GM19438 (cell line): Measurements from ENCODE around the gene LGR5.
A peak's percentile ranks its signal among the peaks of the same experiment; 100 is the strongest.

Experiments used
- ATAC-seq: cut with Tn5 transposase; IDR thresholded peaks from one replicate; pipeline ENCODE4 v1.9.1; 2021; ENCODE audit warnings: low read depth; ENCODE audit not compliant: unreplicated experiment

Gene LGR5

DNA sequence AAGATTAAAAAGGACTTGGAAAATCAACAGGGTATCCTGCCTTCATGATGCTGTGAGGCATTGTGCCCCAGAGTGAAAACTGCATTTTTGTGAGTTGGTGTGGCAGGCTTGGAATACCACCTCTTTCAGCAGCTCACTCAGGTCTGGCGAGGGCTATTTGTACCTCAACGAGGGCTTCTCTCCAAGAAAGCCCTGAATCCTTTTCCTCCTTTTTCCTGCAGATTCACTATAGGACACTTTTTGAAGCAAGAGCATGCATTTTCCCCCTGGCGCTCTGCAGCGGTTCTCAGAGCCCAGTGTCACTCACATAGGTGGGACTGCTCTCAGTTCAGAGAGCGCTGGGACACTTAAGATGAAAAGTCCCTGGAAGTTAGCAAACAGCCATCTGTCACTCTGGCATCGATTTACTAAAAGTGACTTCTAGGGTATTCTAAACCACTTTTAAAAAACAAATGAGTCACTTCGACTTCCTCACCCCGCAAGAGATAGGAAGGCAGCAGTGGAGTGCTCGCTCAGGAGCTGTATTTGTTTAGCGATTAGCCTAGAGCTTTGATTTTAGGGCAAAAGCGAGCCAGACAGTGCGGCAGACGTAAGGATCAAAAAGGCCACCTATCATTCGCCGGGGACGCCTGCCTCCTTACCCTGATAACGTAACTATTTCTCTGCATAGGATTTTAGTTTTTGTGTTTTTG, 782 bp upstream of the LGR5 start:
- ATAC-seq = no peak

DNA sequence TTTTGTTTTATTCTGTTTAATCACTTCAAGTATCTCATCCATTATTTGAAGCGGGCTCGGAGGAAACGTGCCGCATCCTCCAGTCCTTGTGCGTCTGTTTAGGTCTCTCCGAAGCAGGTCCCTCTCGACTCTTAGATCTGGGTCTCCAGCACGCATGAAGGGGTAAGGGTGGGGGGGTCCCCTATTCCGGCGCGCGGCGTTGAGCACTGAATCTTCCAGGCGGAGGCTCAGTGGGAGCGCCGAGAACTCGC, 311 bp upstream of the LGR5 start:
- ATAC-seq = no peak

DNA sequence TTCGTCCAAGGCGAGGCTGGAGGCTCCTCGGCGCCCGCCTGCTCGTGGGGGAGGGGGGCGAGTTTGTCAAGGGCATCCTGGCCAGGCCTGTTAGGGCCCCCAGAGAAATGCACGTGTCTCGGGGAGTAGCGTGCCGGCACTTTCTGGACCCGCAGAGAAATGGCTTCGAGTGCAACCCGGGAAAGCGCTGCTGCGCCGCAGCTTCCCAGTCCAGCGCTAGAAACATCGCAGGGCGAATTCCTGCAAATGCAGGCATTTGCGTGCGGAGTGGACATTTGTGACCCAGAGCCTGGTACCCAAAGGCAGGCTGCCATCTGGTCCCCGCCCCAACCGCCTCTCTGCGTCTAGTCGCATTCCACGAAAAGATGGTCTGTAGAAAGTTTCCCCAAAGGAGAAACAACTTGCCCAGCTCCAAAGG, 756 bp downstream of the LGR5 start:
- no peak for ATAC-seq

DNA sequence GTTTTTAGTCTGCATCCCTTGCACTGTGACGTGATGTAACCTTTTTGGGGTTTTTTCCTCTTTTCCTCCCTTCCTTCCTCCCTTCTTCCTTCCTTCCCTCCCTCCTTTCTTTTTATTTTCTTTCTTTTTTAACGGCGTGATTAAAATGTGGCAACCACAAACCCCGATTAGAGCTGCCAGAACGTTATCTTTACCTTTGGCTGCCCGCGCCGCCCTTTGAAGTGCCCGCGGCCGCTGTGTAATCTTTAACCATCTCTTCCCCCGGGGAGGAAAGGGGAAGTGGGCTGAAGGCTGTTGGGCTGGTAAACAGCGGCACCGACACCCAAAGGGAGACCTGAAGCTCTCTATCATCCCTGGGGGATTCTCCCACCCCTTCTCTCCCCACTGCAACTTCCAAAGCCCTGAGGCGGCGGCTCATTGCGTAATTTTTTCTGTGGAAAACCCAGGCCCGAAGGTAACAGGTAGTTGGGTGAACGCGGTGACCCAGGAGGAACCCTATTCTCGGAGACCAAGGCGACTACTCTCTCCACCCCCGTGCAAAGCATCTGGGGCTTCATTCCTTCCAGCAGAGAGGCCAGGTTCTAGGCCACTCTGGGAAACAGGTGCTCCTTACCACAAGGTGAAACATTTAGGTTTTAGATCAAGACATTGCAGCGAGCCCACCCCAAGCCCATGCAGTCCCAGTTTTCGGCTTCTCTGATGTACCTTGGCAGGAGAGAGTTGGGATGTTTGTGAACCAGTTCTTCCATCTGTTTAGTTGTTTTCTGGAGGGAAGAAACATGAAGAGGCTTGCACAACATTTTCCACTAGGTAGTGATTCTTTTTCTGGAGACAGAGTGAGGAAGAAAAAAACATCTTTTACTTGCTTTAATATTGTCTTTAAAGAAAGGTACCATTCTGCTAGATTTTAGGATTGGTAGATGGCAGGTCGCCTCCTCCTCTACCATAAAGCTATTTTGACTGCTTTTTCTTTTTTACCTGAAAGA, 1.5 kb downstream of the LGR5 start:
- ATAC-seq = peak; percentile 67

DNA sequence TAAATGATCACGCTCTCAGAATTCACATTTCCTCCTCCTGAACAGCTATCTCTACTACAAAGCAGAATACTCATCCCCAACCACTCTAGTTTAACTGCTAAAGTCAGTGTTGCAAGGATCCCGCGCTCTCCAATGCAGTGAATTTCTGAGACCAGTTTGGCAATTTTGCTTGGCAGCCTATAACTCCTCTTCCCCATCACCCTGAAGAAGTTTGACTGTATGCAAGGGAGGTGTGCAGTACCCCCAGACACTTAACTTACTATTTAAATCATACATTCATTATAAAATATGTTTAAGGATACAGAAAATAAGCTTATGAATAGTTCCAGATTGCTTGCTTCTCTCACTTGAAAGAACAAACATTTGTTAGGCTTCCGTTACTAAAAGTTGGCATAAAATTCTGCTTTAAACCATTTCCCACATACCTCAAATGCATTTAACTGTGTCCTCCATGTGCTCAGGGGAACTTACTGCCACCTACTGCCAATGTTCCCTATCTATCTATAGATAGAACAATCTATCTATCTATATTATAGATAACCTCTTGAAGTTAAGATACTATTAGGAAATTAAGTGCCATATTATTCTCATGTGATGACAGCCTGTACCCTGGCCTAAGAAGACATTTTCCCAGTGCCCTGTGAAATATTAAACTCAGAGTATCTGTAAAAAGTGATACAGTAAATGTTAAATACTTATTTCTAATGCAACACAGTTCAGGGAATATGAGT, 2.4 kb downstream of the LGR5 start:
- no peak for ATAC-seq

DNA sequence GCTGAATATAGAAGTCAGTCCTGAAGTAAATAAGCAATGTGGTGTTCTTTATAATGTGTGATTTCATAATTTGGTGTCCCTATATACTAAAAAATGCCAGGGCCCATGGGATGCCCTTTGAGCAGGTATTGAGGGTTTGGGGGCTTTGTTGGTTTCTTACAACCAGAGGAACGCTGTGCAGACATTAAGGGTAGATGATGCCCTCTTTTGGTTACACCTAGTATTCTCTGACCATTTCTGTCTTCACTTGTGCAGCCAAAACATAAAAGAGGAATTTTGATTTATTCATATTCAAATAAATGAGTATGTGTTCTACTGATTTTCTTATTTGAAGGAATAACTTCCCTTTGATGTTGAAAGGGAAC, 3.0 kb downstream of the LGR5 start:
- no peak for ATAC-seq

DNA sequence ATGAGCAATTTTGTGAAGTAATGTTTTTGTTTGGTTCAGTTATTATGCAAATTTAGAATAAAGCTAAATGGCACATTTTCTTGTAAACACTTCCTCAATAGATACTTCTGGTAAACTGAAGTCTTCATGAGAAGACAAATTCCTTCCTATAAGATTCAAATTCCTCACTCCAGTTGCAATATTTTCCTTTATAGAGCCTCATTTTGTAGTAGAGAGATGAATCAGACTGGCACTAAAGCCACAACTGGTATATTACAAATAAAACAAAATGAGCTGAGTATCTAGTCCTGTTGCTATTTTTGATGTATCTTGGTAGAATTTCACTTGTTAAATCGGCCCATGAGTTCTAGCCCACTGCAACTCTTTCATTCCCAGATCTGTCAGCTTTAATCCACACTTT, 5.5 kb downstream of the LGR5 start:
- no peak for ATAC-seq

DNA sequence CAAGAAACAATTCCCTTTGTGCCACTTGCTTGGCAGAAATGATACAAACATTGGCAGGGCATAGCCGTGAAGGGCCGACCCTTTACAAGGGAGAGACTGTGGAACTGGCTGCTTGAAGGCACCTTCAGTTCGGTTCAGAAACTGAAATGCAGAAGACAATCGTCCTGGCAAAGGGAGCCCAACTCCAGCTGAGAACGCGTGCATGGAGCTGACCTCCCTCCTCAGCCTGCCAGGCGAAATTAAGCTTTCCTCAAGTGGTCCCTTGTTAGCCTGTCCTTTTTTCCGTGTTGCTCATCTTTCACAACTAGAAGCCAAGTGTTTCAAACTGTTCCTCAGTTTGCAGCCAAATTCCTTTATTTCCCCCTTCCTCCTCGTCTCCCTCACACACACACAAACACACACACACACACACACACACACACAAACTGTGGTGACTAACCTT, 8.1 kb downstream of the LGR5 start:
- no peak for ATAC-seq

DNA sequence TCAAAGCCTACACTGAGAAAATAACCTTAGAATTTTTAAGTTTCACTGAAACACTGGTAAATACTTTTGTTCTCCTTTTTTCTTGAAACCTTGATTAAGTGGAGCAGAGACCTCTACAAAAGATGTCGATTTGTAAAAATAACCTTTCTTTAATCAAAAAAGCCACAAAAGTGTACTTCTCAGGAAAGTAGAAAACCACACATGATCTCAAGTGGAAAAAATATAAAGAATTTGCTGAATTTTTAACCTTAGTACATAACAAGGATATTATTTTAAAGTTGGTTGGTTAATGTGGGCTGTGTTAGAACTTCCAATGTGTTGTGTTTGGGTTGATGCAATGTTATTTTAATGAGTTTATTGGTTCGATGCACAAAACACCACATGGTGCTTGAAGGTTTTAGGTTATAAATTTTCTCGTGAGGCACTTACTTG, 8.6 kb downstream of the LGR5 start:
- ATAC-seq = no peak

DNA sequence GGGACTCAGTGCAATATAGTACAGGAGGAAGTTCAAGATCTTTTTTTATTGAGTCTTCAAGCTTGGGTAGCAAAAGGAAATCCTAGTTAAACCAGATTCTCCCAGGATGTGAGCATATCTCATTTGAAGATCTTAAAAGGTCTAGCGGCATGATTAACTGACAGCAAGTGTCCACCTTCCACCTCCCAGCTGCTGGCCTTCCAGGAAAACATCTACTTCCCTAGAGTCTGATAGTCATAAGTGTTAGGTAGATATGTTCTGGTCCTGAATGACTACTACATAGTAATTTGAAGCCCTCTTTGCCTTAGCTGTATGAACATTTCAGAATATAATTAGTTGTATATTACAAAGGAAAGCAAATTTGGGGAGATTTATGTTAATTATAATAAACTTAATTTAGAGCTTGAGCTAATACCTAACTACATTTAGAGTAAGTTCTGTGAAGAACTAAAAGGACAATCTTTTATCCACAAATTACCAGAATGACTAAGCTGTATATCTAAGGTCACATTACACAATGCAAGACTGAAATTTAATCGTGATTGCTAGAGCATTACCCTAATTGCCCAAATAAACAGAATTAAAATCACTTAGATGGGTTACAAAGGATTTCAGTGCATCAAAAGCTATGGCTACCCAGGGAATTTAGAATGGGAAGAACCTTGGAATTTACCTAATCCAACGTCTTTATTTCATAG, 9.9 kb downstream of the LGR5 start:
- no peak for ATAC-seq

DNA sequence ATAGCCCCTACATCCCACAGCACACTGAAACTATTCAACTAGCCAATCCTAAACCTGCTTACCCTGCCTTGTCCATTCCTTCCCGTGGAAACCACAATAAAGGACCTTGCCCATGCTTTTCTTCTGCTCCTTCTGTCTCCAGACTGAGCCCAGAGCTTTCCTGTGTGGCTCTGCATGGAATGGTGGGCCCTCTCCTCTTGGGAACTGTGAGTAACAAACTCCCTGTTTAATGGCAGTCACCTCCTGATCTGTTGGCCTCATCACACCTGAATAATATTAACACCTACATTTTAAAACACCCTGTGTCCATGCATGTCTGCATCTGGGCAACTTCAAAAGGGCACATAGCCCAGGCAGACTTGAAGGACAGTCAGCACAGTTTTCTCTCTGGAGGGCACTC, 12.4 kb downstream of the LGR5 start:
- no peak for ATAC-seq

DNA sequence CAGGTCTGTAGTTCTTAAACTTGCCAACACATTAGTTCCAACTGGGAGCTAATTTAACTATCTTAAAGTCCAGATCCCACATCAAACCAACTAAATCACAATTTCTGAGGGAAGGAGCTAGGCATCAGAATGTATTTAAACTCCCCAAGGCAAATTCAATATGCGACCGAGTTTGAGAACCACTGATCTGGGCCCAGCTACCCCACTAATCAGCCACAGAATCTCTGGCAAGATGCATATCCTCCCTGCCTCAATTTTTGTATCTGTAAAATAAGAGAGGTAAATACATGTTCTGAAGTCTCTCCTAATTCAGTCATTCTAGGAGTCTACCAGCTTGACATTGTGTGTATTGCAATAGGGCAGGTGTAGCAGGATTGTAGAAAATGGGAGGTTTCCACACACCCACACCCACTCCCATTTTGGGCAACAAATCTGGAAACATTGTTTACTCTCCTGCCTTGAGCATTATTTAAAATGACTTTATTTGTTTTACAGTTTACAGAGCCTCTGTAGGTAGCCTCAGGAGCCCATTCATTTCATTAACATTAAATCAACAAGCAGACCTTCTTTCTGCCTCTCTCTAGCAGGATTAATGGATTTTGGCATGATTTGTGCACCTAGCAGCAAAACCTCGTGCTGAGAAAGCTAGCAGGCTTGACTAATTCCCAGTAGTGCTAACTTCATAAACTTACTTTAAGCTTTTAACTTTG, 15.6 kb downstream of the LGR5 start:
- no peak for ATAC-seq

DNA sequence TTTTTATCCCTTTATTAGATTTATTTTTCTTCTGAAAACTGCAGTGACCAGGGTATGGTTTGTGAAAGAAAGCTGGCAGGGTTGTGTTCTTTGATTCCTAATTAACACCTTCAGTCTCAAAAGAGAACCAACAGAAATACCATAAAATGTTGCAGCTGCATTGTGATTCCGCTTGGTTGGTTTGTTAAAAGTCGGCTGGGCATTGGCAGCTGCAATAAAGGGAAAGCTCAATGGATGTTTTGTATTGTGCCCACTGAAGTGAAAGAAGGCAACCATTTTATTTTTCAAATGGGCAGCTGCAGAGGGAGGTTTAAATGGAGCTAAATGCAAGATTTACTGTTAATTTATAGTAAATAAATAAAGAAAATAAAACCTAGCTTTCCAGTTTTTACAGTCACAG, 16.7 kb downstream of the LGR5 start:
- ATAC-seq = no peak

DNA sequence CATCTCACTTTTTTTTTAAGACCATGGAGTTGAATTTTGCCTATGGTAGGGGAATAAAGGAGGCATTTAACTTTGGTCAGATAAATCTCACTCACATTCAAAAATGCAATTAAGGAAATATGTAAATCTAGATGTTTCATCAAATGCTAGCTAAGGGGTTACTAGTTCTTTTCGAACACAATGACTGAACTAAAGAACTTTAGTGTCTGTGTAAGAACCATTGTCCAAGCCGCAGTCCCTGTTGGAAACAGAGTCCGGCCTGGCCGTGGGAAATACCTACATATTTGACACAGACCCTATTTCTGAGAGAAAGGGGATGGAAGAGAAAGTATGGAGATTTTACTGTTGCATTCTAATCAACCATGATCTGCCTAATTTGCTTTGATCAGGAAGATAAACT, 17.4 kb downstream of the LGR5 start:
- no peak for ATAC-seq

DNA sequence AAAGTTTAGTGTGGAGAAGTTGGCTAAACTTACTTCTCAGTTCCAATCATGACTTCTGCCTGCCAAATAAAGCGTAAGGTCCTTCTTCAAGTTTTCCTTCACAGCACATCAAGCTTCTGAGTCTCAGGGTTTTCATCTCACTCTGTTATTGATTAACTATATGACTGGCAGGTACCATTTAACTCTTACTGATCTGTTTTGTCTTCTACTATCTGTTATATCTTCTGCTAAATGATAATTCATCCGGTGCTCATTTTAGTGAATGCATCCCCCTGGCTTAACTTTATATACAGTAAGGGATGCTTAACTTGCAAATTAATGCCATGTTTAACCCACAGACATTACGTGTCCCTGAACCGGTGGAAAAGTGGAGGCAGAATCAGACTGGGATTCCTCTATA, 20.7 kb downstream of the LGR5 start:
- no peak for ATAC-seq

DNA sequence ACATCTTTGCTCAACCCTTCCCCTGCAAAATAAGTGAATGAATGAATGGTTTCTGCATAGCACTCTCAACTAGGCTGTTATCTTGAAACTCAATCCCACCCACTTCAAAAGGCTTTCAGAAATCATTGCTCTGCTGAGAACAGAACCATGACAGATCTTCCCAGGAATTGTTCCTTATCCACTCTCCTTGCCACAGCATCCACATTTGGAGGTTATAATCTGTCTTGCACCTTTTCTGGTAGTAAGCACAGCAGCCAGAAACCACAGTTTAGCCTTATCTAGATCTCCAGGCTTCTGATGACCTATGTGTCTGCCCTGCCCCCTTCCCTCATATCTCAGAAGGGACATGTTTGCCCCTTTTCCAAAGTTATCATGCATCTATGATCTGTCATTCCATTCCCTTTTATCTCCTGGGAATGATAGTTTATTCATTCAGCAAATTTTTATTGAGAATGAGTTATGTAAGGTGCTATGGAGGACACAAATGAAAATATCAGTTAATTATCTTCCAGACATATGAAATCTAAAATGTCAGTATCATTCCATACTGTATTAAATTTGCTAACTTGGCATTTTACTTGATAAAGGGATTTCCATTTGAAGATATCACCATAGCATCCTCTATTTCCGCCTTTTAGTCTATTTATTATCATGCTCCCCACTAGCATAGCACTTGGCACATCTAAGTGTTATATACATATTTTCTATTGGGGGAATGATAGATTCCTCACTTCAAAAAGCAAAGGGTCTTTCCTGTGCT, 21.4 kb downstream of the LGR5 start:
- no peak for ATAC-seq

DNA sequence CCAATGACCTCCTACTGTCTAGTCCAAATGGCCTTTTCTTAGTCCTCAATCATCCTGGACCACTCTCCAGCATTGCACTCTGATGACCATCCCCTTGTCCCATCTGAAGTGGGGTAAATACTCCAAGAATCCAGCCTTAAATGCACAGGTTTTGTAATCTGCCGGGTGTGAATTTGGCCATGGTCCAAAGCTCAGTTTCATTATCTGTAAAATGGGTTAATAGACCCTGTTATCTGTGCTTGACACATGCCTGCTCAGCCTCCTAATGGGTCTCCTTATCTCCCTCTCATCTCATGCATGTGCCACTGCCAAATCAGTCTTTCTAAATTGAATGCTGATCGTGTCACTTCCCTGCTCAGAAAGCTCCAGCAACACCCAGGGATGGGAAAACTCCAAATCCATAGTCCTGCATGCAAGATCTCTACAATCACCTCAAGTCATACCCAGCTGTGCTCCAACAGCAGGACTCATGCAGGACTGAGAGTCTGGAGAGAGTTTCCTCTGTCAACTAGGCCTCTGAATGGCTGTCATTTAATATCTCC, 22.3 kb downstream of the LGR5 start:
- ATAC-seq = no peak

DNA sequence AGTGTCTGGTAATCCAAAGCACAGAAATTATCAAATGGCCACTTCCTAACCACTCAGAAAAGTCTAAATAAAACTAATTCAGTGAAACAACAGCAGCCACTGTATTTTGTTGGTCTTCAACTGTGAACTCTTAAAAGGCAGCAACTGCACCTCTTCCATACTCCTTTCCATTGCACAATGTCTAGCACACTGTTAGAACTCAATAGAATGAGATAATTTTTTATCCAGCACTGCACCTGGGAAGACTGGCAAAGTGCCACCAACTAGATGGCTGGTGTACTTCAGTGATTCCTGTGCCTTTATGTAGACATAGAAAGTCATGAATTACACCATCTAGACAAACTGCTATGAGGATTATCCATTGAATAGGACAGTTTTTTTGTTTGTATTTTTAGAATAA, 26.2 kb downstream of the LGR5 start:
- no peak for ATAC-seq

DNA sequence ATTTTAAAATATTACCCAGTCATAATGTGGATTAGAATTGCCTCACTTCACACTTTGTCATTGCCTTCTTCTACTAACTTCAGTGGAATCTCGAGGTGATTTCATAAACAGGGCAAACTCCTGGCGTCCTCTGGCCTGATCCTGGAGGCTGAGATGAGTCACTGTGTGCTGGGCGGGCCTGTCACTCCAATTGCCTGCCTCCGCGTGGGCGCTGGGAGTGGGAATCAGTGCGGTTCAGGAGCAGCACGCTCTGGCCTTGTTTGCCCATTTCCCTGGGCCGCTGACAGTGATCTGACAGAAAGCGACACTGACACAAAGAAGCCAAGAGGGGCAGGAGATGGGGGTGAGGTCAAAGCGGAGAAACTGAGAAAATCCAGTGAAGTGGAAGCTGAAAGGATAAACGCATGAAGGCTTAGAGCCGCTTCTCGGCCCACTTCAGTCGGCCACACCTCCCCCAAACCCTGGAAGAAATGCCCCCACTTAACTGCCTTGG, 29.7 kb downstream of the LGR5 start:
- no peak for ATAC-seq
